Fibroblast of skin of right biceps (primary cell): ENCODE results near the gene TPRA1.
A peak's percentile ranks its signal among the peaks of the same experiment; 100 is the strongest.

ENCODE experiments used
- DNase-seq: peaks from one replicate; pipeline ENCODE4 v3.0.0-alpha.2; 2013

TPRA1 gene

GRCh38 chr3:127590593-127591465 lies at the start of gene TPRA1:
TPRA1 (minus strand) TSS chr3:127590733; CDS start chr3:127580146, 10,587 bp downstream.
- DNase-seq, result peak; percentile 99

DNA sequence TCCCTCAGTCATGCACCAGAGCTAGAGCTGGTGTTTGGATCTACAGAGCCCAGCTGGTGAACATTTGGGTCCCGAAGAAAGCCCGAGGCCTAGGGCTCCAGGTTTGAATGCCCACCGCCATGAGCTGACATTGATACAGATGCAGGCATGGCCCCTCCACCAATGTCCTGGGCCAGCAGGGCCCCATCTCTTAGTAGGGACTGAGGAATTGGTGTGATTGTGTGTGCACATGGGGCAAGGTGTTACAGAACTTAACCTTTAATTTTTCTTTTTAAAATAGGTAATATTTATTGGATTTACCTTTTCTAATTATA lies 49.5 kb upstream of the TPRA1 start:
- no peak for DNase-seq

DNA sequence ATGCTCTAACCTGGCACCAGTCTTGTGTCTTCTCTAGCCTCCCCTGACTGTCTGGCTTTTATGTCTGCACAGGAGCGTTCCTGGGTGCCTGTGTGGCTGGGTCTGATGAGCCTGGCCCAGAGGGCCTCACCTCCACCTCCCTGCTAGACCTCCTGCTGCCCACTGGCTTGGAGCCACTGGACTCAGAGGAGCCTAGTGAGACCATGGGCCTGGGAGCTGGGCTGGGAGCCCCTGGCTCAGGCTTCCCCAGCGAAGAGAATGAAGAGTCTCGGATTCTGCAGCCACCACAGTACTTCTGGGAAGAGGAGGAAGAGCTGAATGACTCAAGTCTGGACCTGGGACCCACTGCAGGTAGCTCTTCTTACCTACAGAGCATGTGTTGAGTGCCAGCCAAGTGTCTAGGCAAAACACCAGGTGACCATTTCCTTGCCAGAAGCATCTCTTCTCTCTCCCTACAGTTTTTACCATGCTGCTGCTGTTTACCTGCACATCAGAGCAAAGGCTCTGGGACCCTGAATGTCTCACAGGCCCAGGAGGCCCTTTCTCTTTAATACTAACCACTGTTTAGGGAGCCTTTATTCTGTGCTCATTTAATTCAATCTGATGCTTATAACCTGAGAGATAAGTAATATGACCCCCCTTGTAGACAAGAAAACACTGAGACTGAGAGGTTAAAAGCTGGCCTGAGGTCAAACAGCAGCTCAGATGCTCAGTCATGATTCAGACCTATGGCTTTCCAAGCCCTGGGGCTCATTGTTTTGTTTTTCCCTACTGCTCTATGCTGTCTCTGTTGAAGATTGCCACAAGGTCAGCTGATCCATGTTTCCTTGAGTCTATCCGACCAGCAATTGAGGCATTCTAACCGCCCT lies 48.9 kb upstream of the TPRA1 start:
- DNase-seq, result no peak

DNA sequence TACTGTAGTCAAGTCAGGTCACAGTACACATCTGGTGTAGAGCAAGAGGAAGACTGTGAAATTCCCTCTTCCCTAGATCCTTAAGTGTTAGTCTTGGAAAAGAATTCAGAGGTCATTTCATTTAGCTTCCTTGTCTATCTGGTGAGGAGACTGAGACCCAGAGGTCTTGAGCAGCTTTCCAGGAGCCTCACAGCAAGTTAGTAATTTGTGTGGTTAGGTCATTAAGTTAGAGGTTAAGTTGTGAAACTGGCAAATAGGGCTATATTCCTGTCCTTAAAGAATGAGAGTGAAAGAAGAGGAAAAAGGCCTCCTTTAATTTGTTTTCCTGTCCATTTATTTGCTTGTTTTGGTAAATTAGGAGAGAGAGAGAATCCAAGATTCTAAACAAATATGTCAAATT lies 47.4 kb upstream of the TPRA1 start:
- DNase-seq, result no peak

- peak; percentile 22 for DNase-seq
These were observed 47.0 kb upstream of the TPRA1 start for GRCh38 chr3:127637546-127637945.

- no peak for DNase-seq
These were observed 44.1 kb upstream of the TPRA1 start for GRCh38 chr3:127634653-127635052.

- DNase-seq, result no peak
These were observed 41.7 kb upstream of the TPRA1 start for GRCh38 chr3:127632035-127632820.

- DNase-seq, result no peak
These were observed 40.5 kb upstream of the TPRA1 start for GRCh38 chr3:127630811-127631714.

DNA sequence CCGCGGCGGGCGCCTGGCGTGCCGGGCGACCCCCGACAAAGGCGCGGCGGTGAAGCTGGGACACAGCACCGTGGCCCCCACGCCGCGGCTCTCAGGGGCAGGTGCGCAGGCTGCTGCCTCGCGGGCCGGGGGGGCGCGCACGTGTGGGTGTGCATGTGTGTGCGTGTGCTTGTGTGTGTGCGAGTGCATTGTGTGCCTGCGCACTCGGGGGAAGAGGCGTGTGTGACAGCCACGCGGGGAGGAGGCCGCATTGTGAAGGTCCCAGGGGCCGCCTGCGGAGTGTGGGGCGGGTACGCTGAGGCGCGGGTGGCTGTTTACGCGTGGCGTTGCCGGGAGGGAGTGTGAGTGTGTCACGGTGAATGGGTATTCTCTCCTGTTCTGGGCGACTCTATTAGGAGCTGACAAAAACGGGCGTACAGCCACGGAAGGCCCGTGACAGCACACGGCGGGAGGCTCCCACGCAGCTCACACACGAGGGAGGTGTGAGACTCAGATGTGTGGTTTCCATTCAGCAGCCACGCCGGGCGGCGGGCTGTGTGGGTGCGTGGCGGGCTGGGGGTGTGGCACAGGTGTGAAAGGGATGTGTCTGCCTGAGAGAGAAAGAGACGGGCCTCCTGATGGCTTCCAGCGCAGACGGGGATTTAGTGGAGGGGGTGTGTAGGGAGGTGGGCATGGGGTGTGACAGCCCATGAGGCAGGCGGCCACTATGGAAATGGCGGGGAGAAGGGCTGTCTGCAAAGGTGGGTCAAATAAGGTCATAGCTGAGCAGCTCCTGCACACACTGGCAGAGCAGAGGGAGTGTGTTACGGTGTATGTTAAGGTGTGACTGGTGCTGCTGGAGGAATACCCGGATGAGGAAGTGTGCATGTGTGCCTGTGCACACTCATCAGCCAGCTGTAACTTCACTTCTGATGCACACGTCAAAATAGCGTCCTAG lies 39.2 kb upstream of the TPRA1 start:
- DNase-seq, result no peak

GRCh38 chr3:127628788-127629466 lies 38.4 kb upstream of the TPRA1 start, which contains the start of gene PODXL2:
PODXL2 (plus strand) TSS chr3:127629185; CDS start chr3:127629220, 35 bp downstream.
- DNase-seq, result peak; percentile 62

DNA sequence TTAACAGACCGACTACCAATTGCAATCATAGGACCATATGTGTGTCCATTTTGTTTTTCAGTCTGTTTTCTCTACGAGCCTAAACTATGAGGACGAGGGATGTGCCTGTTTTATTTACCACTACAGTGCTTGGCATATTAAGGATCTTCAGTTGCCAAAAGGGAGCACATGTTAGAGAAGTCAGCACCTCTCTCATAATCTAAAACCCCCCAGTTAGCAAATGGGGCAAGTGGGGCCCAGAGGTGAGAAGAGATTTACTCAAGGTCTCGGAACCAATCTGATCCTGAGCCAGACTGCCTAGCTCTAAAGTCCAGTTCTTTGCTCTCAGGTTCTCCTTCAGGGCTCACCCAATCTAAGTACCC lies 37.9 kb upstream of the TPRA1 start:
- DNase-seq, result no peak

DNA sequence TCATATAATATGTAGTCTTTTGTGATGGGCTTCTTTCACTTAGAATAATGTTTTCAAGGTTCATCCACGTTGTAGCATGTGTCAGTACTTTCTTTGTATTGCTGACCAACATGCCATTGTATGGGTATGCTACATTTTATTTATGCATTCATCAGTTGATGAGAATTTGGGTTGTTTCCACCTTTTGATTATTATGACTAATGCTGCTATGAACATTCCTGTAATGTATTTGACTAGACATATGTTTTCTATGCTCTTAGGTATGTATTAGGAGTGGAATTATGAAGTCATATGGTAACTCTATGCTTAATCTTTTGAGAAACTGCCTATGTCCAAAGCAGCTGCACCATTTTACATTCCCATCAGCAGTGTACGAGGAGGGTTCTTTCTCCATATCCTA lies 35.3 kb upstream of the TPRA1 start:
- peak; percentile 69 for DNase-seq

GRCh38 chr3:127624063-127624462 lies 33.5 kb upstream of the TPRA1 start:
- DNase-seq, result no peak

DNA sequence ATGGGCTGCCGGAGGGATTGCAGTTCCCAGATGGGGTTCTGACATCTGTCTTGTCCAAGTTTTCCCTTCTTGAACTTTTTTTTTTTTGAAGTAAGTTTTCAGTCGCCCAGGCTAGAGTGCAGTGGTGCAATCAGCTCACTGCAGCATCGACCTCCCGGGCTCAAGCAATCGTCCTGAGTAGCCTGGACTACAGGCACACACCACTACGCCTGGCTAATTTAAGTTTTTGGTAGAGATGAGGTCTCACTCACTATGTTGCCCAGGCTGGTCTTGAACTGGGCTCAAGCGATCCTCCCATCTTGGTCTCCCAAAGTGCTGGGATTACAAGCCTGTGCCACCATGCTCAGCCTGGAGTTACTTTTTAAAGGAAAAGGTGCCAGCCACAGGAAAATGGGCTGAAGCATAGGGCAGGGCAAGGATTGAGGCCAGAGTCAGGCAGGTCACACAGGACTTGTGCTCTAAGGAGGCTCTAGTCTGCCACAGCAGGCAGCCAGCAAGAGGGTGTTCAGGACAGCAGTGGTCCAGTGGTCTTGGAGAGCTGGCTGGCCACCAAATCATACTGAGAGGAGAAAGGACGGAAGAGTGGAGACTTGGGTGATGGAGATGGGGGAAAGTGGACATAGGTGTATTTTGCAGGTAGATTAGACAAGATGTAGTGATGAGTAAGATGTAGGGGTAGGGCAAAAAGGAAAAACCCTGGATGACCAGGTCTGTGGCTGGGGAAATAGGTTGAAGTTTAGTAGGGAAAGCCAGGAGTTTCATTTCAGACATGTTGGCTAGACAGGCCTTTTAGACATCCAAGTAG lies 32.4 kb upstream of the TPRA1 start:
- no peak for DNase-seq

- DNase-seq, result no peak
These were observed 31.5 kb upstream of the TPRA1 start for GRCh38 chr3:127622031-127622430.

- no peak for DNase-seq
These were observed 30.3 kb upstream of the TPRA1 start for GRCh38 chr3:127620637-127621375.

- no peak for DNase-seq
These were observed 28.4 kb upstream of the TPRA1 start for GRCh38 chr3:127618891-127619290.

DNA sequence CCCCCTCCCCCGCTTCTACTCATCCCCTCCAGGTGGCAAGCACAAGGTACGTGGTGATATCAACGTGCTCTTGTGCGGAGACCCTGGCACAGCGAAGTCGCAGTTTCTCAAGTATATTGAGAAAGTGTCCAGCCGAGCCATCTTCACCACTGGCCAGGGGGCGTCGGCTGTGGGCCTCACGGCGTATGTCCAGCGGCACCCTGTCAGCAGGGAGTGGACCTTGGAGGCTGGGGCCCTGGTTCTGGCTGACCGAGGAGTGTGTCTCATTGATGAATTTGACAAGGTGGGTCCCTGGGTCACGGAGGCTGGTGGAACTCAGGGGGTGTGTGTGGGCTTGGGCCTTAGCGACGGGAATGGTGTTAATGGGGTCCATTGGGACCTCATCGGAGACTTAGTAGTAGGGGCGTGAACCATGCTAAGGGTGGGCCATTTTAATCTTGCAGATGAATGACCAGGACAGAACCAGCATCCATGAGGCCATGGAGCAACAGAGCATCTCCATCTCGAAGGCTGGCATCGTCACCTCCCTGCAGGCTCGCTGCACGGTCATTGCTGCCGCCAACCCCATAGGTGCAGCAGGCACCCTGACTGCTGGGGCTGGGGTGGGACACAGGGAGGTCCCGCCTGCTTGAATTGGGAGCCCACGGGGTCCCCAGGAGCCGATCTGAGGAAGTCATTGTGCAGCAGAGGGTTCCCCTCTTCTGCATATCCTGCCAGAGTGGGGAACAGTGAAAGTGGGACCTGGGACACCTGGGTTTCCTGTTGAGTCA lies 26.5 kb upstream of the TPRA1 start:
- no peak for DNase-seq
